ENCODE measurements around the gene TCP1.
A peak's percentile ranks its signal among the peaks of the same experiment; 100 is the strongest.
"Not testable (repeated sequence)": the region's sequence is repeated elsewhere in the genome, so short reads cannot be mapped to it uniquely, and the experiment has no call there.

TCP1 gene

GRCh38 chr6:159761129-159761872 is 28.1 kb downstream of the TCP1 start:
- Histone ChIP-seq H3K27me3 (ENCODE audit: control insufficient read depth, insufficient read depth, low read length) (no peaks in the 10 kb centered on the region), H3K27ac (ENCODE audit: low read depth, low read length) (peak overlapping the region; percentile 99), H3K9ac (ENCODE audit: low read length) (peak overlapping the region; percentile 71), H3K36me3 (ENCODE audit: control insufficient read depth, insufficient read depth, low read length) (peaks cover 9% of the 10 kb centered on the region), H3K4me3 (ENCODE audit: low read length) (peak overlapping the region; percentile 86), H3K4me1 (ENCODE audit: control insufficient read depth, insufficient read depth, low read length) (peaks cover 3% of the 10 kb centered on the region)

DNA sequence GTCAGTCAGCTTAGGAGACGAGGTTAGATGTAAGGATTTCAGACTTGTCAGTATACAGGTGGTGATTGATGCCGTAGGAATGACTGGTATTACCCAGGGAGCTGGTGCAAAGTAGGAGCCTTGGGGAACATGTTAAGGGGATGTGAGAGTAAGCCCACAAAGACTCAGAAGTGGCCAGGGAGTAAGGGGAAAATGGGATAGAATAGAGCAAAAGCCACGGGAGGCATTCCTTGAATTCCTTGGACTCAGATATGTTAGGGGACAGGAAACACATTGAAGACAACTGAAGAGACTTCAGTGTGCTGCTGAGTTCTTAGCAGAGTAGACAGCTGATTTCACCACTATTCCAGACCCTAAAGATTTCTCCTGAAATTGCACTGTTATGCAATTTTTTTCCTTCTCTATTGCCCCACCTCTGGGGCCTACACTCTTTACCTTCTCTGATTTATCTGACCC is 28.8 kb downstream of the TCP1 start:
- Histone ChIP-seq H3K27me3 (ENCODE audit: control insufficient read depth, insufficient read depth, low read length) (no peaks in the 10 kb centered on the region), H3K4me3 (ENCODE audit: low read length) (peak overlapping the region; percentile 6), H3K36me3 (ENCODE audit: control insufficient read depth, insufficient read depth, low read length) (peaks cover 9% of the 10 kb centered on the region), H3K27ac (ENCODE audit: low read depth, low read length) (no peak overlapping the region), H3K9ac (ENCODE audit: low read length) (no peak overlapping the region), H3K4me1 (ENCODE audit: control insufficient read depth, insufficient read depth, low read length) (peaks cover 3% of the 10 kb centered on the region)

DNA sequence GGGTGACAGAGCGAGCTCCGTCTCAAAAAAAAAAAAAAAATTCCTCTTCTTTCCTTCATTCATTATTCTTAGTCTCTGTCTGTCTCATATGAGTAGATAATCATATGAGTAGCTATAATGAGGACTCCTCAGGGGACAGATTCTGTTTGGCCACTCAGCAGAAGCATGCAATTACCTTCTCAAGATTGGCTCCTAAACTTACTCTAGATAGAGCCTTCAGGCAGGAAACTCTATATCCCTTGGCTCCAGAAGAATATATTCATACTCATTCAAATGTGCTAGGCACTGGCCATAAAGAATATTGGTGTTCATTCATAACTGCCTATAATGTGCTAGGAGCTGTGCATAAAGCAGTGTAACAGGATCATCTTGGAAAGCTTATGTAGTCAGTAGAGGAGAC is 29.8 kb downstream of the TCP1 start:
- Histone ChIP-seq H3K4me3 (ENCODE audit: low read length) (no peak overlapping the region), H3K27ac (ENCODE audit: low read depth, low read length) (no peak overlapping the region), H3K4me1 (ENCODE audit: control insufficient read depth, insufficient read depth, low read length) (peaks cover 3% of the 10 kb centered on the region), H3K36me3 (ENCODE audit: control insufficient read depth, insufficient read depth, low read length) (peaks cover 16% of the 10 kb centered on the region), H3K27me3 (ENCODE audit: control insufficient read depth, insufficient read depth, low read length) (no peaks in the 10 kb centered on the region), H3K9ac (ENCODE audit: low read length) (no peak overlapping the region)

- H3K4me3 ChIP-seq (ENCODE audit: low read length), result no peak overlapping the region
Observed at GRCh38 chr6:159758031-159759001, 31.1 kb downstream of the TCP1 start.

GRCh38 chr6:159756508-159756907 is 32.9 kb downstream of the TCP1 start:
- no peak overlapping the region for H3K27ac ChIP-seq (ENCODE audit: low read depth, low read length)
- H3K27me3 ChIP-seq (ENCODE audit: control insufficient read depth, insufficient read depth, low read length), result no peaks in the 10 kb centered on the region
- H3K4me1 ChIP-seq (ENCODE audit: control insufficient read depth, insufficient read depth, low read length), result peaks cover 3% of the 10 kb centered on the region
- H3K9ac ChIP-seq (ENCODE audit: low read length), result no peak overlapping the region
- peaks cover 30% of the 10 kb centered on the region for H3K36me3 ChIP-seq (ENCODE audit: control insufficient read depth, insufficient read depth, low read length)
- no peak overlapping the region for H3K4me3 ChIP-seq (ENCODE audit: low read length)

More at GRCh38 chr6:159758031-159759001, 31.1 kb downstream of the TCP1 start:
- no peaks in the 10 kb centered on the region for H3K27me3 ChIP-seq (ENCODE audit: control insufficient read depth, insufficient read depth, low read length)
- peaks cover 21% of the 10 kb centered on the region for H3K36me3 ChIP-seq (ENCODE audit: control insufficient read depth, insufficient read depth, low read length)
- peak overlapping the region; percentile 7 for H3K27ac ChIP-seq (ENCODE audit: low read depth, low read length)
- no peak overlapping the region for H3K9ac ChIP-seq (ENCODE audit: low read length)
- H3K4me1 ChIP-seq (ENCODE audit: control insufficient read depth, insufficient read depth, low read length), result peaks cover 3% of the 10 kb centered on the region

DNA sequence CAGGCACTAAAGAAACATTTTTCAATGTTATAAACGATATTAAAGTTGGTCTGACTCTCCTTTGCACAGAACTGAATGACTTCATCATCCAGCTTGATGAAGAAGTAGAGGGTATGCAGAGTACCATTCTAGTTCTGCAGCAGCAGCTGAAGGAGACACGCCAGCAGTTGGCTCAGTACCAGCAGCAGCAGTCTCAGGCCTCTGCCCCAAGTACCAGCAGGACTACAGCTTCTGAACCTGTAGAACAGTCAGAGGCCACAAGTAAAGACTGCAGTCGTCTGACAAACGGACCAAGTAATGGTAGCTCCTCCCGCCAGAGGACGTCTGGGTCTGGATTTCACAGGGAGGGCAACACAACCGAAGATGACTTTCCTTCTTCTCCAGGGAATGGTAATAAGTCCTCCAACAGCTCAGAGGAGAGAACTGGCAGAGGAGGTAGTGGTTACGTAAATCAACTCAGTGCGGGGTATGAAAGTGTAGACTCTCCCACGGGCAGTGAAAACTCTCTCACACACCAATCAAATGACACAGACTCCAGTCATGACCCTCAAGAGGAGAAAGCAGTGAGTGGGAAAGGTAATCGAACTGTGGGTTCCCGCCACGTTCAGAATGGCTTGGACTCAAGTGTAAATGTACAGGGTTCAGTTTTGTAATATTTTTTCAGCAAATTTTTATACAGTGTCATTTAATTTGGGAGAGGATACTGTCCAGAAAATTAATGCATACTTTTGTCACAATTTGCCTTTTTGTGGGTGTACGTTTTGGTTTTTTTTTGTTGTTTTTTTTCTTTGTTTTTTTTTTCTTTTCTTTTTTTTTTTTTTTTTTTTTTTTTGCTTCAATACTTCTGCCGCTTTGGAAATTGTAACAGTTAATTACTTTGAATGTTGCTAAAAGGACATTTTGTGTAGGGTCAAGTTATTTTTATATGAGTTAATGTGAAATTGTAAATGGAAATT is 34.2 kb downstream of the TCP1 start:
- Histone ChIP-seq H3K36me3 (ENCODE audit: control insufficient read depth, insufficient read depth, low read length) (peaks cover 32% of the 10 kb centered on the region), H3K27me3 (ENCODE audit: control insufficient read depth, insufficient read depth, low read length) (no peaks in the 10 kb centered on the region), H3K4me3 (ENCODE audit: low read length) (no peak overlapping the region), H3K4me1 (ENCODE audit: control insufficient read depth, insufficient read depth, low read length) (no peaks in the 10 kb centered on the region), H3K9ac (ENCODE audit: low read length) (no peak overlapping the region), H3K27ac (ENCODE audit: low read depth, low read length) (no peak overlapping the region)

GRCh38 chr6:159754401-159754800 is 35.0 kb downstream of the TCP1 start:
- Histone ChIP-seq H3K9ac (ENCODE audit: low read length) (no peak overlapping the region), H3K27me3 (ENCODE audit: control insufficient read depth, insufficient read depth, low read length) (no peaks in the 10 kb centered on the region), H3K4me3 (ENCODE audit: low read length) (no peak overlapping the region), H3K4me1 (ENCODE audit: control insufficient read depth, insufficient read depth, low read length) (no peaks in the 10 kb centered on the region), H3K27ac (ENCODE audit: low read depth, low read length) (no peak overlapping the region), H3K36me3 (ENCODE audit: control insufficient read depth, insufficient read depth, low read length) (peaks cover 32% of the 10 kb centered on the region)

DNA sequence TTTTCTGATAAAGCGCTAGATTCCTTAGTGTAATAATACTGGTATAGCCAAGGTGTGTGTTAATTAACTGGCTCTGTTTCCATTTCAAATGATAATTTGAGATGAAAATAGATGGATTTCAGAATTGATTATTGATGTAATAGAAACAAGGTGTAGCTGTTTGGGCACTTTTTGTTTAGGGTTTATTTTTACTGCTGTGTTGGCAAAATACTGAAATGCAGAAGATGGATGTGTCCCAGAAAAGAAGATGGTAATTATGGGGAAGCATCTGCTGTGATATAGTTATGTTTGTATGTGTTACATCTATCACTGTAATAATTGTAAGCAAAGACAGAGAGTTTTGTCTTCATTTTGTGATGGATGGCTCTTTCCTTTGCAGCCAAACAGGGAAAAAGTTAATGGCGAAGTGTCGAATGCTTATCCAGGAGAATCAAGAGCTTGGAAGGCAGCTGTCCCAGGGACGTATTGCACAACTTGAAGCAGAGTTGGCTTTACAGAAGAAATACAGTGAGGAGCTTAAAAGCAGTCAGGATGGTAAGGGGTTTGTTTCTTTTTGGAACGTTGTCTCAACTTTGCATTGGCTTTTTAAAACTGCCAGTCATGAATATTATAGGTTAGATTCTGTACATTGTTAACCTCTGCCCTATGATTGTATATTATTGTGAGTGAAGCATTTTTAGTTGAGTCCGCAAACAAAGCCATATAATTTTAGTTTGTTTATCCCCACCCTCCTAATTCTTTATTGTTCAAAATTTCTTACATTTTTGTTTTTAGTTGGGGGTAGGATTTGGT is 36.1 kb downstream of the TCP1 start:
- no peak overlapping the region for H3K27ac ChIP-seq (ENCODE audit: low read depth, low read length)
- H3K4me1 ChIP-seq (ENCODE audit: control insufficient read depth, insufficient read depth, low read length), result no peaks in the 10 kb centered on the region
- peaks cover 29% of the 10 kb centered on the region for H3K36me3 ChIP-seq (ENCODE audit: control insufficient read depth, insufficient read depth, low read length)
- H3K27me3 ChIP-seq (ENCODE audit: control insufficient read depth, insufficient read depth, low read length), result no peaks in the 10 kb centered on the region
- H3K4me3 ChIP-seq (ENCODE audit: low read length), result no peak overlapping the region
- H3K9ac ChIP-seq (ENCODE audit: low read length), result no peak overlapping the region

GRCh38 chr6:159751448-159751847 is 38.0 kb downstream of the TCP1 start:
- no peak overlapping the region for H3K9ac ChIP-seq (ENCODE audit: low read length)
- H3K4me1 ChIP-seq (ENCODE audit: control insufficient read depth, insufficient read depth, low read length), result no peaks in the 10 kb centered on the region
- H3K36me3 ChIP-seq (ENCODE audit: control insufficient read depth, insufficient read depth, low read length), result peaks cover 28% of the 10 kb centered on the region
- H3K27me3 ChIP-seq (ENCODE audit: control insufficient read depth, insufficient read depth, low read length), result no peaks in the 10 kb centered on the region
- H3K27ac ChIP-seq (ENCODE audit: low read depth, low read length), result no peak overlapping the region
- H3K4me3 ChIP-seq (ENCODE audit: low read length), result no peak overlapping the region

DNA sequence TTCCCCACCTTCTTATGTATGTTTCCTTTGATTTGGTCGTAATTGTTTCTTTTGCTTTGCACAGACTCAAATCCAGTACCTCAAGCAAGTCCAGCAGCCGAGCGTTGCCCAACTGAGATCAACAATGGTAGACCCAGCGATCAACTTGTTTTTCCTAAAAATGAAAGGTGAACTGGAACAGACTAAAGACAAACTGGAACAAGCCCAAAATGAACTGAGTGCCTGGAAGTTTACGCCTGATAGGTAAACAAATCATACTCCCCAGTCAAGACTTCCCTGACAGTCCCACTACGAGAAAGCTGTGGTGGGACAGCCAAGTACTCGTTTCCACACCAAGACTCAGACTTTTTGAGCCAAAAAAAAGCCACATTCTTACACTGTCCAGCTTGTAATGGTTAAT is 41.3 kb downstream of the TCP1 start:
- H3K4me3 ChIP-seq (ENCODE audit: low read length); H3K27me3 ChIP-seq (ENCODE audit: control insufficient read depth, insufficient read depth, low read length); H3K9ac ChIP-seq (ENCODE audit: low read length); H3K27ac ChIP-seq (ENCODE audit: low read depth, low read length); H3K4me1 ChIP-seq (ENCODE audit: control insufficient read depth, insufficient read depth, low read length): not testable (repeated sequence)
- H3K36me3 ChIP-seq (ENCODE audit: control insufficient read depth, insufficient read depth, low read length), result peaks cover 30% of the 10 kb centered on the region

DNA sequence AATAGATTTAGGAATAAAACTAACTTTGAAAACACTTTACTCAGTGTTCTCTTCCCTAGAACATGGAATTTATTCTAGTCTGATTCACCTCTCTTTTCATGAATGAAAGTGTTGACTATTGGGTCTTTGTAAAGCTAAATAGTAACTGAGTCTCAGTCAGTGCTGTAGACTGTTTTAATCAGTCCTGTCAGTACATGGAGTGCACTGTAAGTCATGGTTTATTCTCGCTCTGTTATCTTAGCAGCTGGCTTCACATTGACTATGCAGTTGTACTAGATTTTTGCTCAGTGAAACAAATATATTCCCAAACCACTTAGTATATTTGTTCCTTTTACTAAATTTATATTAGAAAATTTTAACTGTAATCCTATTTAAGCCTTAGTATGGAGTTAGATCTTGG is 42.6 kb downstream of the TCP1 start:
- Histone ChIP-seq H3K27me3 (ENCODE audit: control insufficient read depth, insufficient read depth, low read length) (no peaks in the 10 kb centered on the region), H3K9ac (ENCODE audit: low read length) (no peak overlapping the region), H3K4me1 (ENCODE audit: control insufficient read depth, insufficient read depth, low read length) (no peaks in the 10 kb centered on the region), H3K27ac (ENCODE audit: low read depth, low read length) (no peak overlapping the region), H3K36me3 (ENCODE audit: control insufficient read depth, insufficient read depth, low read length) (peaks cover 25% of the 10 kb centered on the region), H3K4me3 (ENCODE audit: low read length) (no peak overlapping the region)
